GM23338 (cell line): ENCODE results near the gene WNT4. TPM values are rescaled to one million over a fixed set of nuclear protein-coding genes. Genes with fewer than 3 reads are reported as not detected.

Experiments used
- ATAC-seq: fragments of 200-7000 bp; cut with Tn5 transposase; 3 replicates; pipeline ENCODE4 v1.9.1; 2020
- DNase-seq: peaks from one replicate; pipeline ENCODE4 v3.0.0-alpha.2; 2015; ENCODE audit warnings: low spot score
- H2AFZ ChIP-seq: fragments of 200-600 bp; sonication (generic); 2 replicates; pipeline ENCODE4 v1.8.0; 2016; ENCODE audit warnings: antibody characterized with exemption, mild to moderate bottlenecking, moderate library complexity
- H3F3A ChIP-seq: fragments of 200-600 bp; sonication (generic); replicated peaks from 2 replicates; pipeline ENCODE4 v1.8.0; 2017; ENCODE audit warnings: antibody characterized with exemption, mixed run types, low read depth
- H3K27ac ChIP-seq: fragments of 200-600 bp; sonication (generic); 2 replicates; pipeline ENCODE4 v1.6.1; 2016; ENCODE audit warnings: low read depth
- H3K27me3 ChIP-seq: fragments of 200-600 bp; sonication (generic); 2 replicates; pipeline ENCODE4 v1.8.0; 2016; ENCODE audit warnings: mild to moderate bottlenecking, mixed run types, moderate library complexity; ENCODE audit not compliant: insufficient read depth
- H3K36me3 ChIP-seq: fragments of 200-600 bp; sonication (generic); 2 replicates; pipeline ENCODE4 v1.8.0; 2016; ENCODE audit warnings: mild to moderate bottlenecking; ENCODE audit not compliant: insufficient read depth
- H3K4me1 ChIP-seq: fragments of 200-600 bp; sonication (generic); 2 replicates; pipeline ENCODE4 v1.8.0; 2016; ENCODE audit warnings: mild to moderate bottlenecking, moderate library complexity; ENCODE audit not compliant: insufficient read depth
- H3K4me2 ChIP-seq: fragments of 200-600 bp; sonication (generic); 2 replicates; pipeline ENCODE4 v1.7.1; 2017; ENCODE audit warnings: mixed run types
- H3K4me3 ChIP-seq: fragments of 200-600 bp; sonication (generic); 2 replicates; pipeline ENCODE4 v1.6.1; 2016; ENCODE audit warnings: mixed run types
- H3K79me2 ChIP-seq: fragments of 200-600 bp; sonication (generic); replicated peaks from 2 replicates; pipeline ENCODE4 v1.8.0; 2017; ENCODE audit warnings: mild to moderate bottlenecking; ENCODE audit not compliant: insufficient read depth
- H3K9me2 ChIP-seq: fragments of 200-600 bp; sonication (generic); 2 replicates; pipeline ENCODE4 v1.8.0; 2017; ENCODE audit not compliant: insufficient read depth
- H4K20me1 ChIP-seq: fragments of 200-600 bp; sonication (generic); replicated peaks from 2 replicates; pipeline ENCODE4 v1.8.0; 2017; ENCODE audit warnings: mild to moderate bottlenecking; ENCODE audit not compliant: insufficient read depth
- H3K27ac Mint-ChIP-seq: 2 replicates; pipeline ENCODE4 v1.8.0; 2020; ENCODE audit warnings: inconsistent platforms, mild to moderate bottlenecking, moderate library complexity, mixed read lengths
- H3K27me3 Mint-ChIP-seq: 3 replicates; pipeline ENCODE4 v1.8.0; 2022; ENCODE audit warnings: low read depth, mild to moderate bottlenecking, moderate library complexity, mixed read lengths, inconsistent platforms; ENCODE audit not compliant: insufficient read depth, poor library complexity
- H3K36me3 Mint-ChIP-seq: 3 replicates; pipeline ENCODE4 v1.8.0; 2021; ENCODE audit warnings: low read depth, mild to moderate bottlenecking, inconsistent platforms, moderate library complexity, mixed read lengths
- H3K4me1 Mint-ChIP-seq: 3 replicates; pipeline ENCODE4 v1.8.0; 2020; ENCODE audit warnings: mild to moderate bottlenecking, inconsistent platforms, mixed read lengths
- H3K4me3 Mint-ChIP-seq: 3 replicates; pipeline ENCODE4 v1.8.0; 2021; ENCODE audit warnings: moderate library complexity, mild to moderate bottlenecking, inconsistent platforms, mixed read lengths
- H3K9me3 Mint-ChIP-seq: 3 replicates; pipeline ENCODE4 v1.8.0; 2020; ENCODE audit warnings: moderate library complexity, mild to moderate bottlenecking, inconsistent platforms, mixed read lengths
- ETS1 ChIP-seq: IDR thresholded peaks from 2 replicates; pipeline ENCODE4 v1.6.1; 2016; ENCODE audit warnings: antibody characterized with exemption
- EZH2 ChIP-seq: fragments of 200-600 bp; sonication (generic); IDR thresholded peaks from one replicate; pipeline ENCODE4 v1.8.0; 2017; ENCODE audit warnings: antibody characterized with exemption, mild to moderate bottlenecking, low read depth; ENCODE audit not compliant: unreplicated experiment
- EZH2phosphoT487 ChIP-seq: fragments of 200-600 bp; sonication (generic); IDR thresholded peaks from one replicate; pipeline ENCODE4 v1.8.1; 2018; ENCODE audit warnings: antibody characterized with exemption; ENCODE audit not compliant: unreplicated experiment
- NANOG ChIP-seq: IDR thresholded peaks from 2 replicates; pipeline ENCODE4 v1.6.1; 2016; ENCODE audit warnings: antibody characterized with exemption, borderline replicate concordance
- POLR2AphosphoS5 ChIP-seq: IDR thresholded peaks from 2 replicates; pipeline ENCODE4 v1.6.1; 2016; ENCODE audit warnings: antibody characterized with exemption, low read depth
- REST ChIP-seq: IDR thresholded peaks from one replicate; pipeline ENCODE4 v1.6.1; 2018; ENCODE audit warnings: antibody characterized with exemption; ENCODE audit not compliant: unreplicated experiment
- ZNF114 ChIP-seq: fragments of 250-450 bp; sonication (Bioruptor Pico); IDR thresholded peaks from 2 replicates; pipeline ENCODE4 v1.5.0; 2020; ENCODE audit warnings: mild to moderate bottlenecking, moderate library complexity
- ZNF331 ChIP-seq: fragments of 250-450 bp; sonication (Bioruptor Pico); IDR thresholded peaks from 2 replicates; pipeline ENCODE4 v1.5.0; 2020; ENCODE audit warnings: low read depth, mild to moderate bottlenecking, moderate library complexity
- polyA plus RNA-seq: library from polyadenylated mRNA; unstranded; fragments of >200 nt; fragmentation: Nextera tagmentation; extraction: Ambion mirVana; gene quantifications from 2 replicates; pipeline ENCODE4 v1.2.1, GENCODE V29; 2016
- total RNA-seq: library from RNA; depleted of rRNA; stranded (reverse); fragments of >200 nt; shearing (Covaris generic); gene quantifications from 2 replicates; pipeline ENCODE4 v1.2.3, GENCODE V29; 2014
- TF ChIP-seq, protein P1 (sequence below), 2 experiments: fragments of 200-600 bp in 1 of 2; sonication (generic) in 1 of 2; conservative IDR thresholded peaks; 2 replicates each; pipeline versions ENCODE4 v1.5.1 to v1.6.1; 2016 to 2017; ENCODE audit warnings: antibody characterized with exemption in 2 of 2, low read depth in 2 of 2, mild to moderate bottlenecking in 2 of 2, moderate library complexity in 1 of 2
- TF ChIP-seq, protein P2 (sequence below): fragments of 250-450 bp; sonication (Bioruptor Pico); IDR thresholded peaks from 2 replicates; pipeline ENCODE4 v1.5.0; 2020; ENCODE audit warnings: mild to moderate bottlenecking, moderate library complexity

Gene WNT4
- total and polyA plus RNA-seq, 2 experiments from 2014 or later = 0.59 to 0.79 TPM

DNA sequence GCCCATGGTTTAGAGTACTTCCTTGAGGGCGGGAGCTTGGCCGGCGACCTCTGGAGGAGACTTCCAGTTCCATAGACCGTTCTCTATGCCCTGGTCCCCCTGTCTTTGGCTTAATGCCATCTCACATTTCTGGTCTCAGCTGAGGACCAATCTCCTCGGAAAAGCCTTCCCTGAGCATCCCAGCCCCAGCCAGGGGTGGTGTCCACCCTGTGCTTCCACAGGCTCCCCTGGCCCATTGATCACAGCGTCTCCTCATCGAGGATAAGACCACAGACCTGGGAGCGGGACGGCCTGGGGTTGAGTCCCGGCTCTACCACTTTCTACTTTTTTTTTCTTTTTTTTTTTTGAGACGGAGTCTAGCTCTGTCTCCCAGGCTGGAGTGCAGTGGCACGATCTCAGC, 14.5 kb downstream of the WNT4 start:
- Mint-ChIP-seq H3K27ac (no peak overlapping the region), H3K9me3 (no peaks in the 10 kb centered on the region; the same call in 2 of the 3 replicates), H3K36me3 (no peaks in the 10 kb centered on the region), H3K4me1 (peaks cover 4% of the 10 kb centered on the region), H3K4me3 (no peak overlapping the region), H3K27me3 (peaks cover 2% of the 10 kb centered on the region)
- 0 out of 2 replicates have a peak, but pooled peaks cover 3% of the 10 kb centered on the region for H3F3A ChIP-seq
- no peaks in the 10 kb centered on the region; the same call in 1 of the 2 replicates for H4K20me1 ChIP-seq
- DNase-seq (no peak), ATAC-seq (no peak)
- TF ChIP-seq ETS1 = no peak
- no peak for TF ChIP-seq EZH2phosphoT487
- TF ChIP-seq ZNF114 (CRISPR knock-in tag) = no peak
- no peak for TF ChIP-seq REST
- no peak for TF ChIP-seq EZH2
- TF ChIP-seq, protein P1, sequence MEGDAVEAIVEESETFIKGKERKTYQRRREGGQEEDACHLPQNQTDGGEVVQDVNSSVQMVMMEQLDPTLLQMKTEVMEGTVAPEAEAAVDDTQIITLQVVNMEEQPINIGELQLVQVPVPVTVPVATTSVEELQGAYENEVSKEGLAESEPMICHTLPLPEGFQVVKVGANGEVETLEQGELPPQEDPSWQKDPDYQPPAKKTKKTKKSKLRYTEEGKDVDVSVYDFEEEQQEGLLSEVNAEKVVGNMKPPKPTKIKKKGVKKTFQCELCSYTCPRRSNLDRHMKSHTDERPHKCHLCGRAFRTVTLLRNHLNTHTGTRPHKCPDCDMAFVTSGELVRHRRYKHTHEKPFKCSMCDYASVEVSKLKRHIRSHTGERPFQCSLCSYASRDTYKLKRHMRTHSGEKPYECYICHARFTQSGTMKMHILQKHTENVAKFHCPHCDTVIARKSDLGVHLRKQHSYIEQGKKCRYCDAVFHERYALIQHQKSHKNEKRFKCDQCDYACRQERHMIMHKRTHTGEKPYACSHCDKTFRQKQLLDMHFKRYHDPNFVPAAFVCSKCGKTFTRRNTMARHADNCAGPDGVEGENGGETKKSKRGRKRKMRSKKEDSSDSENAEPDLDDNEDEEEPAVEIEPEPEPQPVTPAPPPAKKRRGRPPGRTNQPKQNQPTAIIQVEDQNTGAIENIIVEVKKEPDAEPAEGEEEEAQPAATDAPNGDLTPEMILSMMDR (conservative IDR thresholded peaks at IDR 0.05; ENCODE audit: low read depth in 2 of 2) = no peak
- TF ChIP-seq, protein P2, sequence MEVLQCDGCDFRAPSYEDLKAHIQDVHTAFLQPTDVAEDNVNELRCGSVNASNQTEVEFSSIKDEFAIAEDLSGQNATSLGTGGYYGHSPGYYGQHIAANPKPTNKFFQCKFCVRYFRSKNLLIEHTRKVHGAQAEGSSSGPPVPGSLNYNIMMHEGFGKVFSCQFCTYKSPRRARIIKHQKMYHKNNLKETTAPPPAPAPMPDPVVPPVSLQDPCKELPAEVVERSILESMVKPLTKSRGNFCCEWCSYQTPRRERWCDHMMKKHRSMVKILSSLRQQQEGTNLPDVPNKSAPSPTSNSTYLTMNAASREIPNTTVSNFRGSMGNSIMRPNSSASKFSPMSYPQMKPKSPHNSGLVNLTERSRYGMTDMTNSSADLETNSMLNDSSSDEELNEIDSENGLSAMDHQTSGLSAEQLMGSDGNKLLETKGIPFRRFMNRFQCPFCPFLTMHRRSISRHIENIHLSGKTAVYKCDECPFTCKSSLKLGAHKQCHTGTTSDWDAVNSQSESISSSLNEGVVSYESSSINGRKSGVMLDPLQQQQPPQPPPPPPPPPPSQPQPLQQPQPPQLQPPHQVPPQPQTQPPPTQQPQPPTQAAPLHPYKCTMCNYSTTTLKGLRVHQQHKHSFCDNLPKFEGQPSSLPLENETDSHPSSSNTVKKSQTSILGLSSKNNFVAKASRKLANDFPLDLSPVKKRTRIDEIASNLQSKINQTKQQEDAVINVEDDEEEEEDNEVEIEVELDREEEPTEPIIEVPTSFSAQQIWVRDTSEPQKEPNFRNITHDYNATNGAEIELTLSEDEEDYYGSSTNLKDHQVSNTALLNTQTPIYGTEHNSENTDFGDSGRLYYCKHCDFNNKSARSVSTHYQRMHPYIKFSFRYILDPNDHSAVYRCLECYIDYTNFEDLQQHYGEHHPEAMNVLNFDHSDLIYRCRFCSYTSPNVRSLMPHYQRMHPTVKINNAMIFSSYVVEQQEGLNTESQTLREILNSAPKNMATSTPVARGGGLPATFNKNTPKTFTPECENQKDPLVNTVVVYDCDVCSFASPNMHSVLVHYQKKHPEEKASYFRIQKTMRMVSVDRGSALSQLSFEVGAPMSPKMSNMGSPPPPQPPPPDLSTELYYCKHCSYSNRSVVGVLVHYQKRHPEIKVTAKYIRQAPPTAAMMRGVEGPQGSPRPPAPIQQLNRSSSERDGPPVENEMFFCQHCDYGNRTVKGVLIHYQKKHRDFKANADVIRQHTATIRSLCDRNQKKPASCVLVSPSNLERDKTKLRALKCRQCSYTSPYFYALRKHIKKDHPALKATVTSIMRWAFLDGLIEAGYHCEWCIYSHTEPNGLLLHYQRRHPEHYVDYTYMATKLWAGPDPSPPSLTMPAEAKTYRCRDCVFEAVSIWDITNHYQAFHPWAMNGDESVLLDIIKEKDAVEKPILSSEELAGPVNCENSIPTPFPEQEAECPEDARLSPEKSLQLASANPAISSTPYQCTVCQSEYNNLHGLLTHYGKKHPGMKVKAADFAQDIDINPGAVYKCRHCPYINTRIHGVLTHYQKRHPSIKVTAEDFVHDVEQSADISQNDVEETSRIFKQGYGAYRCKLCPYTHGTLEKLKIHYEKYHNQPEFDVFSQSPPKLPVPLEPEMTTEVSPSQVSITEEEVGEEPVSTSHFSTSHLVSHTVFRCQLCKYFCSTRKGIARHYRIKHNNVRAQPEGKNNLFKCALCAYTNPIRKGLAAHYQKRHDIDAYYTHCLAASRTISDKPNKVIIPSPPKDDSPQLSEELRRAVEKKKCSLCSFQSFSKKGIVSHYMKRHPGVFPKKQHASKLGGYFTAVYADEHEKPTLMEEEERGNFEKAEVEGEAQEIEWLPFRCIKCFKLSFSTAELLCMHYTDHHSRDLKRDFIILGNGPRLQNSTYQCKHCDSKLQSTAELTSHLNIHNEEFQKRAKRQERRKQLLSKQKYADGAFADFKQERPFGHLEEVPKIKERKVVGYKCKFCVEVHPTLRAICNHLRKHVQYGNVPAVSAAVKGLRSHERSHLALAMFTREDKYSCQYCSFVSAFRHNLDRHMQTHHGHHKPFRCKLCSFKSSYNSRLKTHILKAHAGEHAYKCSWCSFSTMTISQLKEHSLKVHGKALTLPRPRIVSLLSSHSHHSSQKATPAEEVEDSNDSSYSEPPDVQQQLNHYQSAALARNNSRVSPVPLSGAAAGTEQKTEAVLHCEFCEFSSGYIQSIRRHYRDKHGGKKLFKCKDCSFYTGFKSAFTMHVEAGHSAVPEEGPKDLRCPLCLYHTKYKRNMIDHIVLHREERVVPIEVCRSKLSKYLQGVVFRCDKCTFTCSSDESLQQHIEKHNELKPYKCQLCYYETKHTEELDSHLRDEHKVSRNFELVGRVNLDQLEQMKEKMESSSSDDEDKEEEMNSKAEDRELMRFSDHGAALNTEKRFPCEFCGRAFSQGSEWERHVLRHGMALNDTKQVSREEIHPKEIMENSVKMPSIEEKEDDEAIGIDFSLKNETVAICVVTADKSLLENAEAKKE (CRISPR knock-in tag) = no peak
- TF ChIP-seq NANOG = no peak
- TF ChIP-seq POLR2AphosphoS5 = no peak
- TF ChIP-seq ZNF331 = no peak
- no peaks in the 10 kb centered on the region for H3K79me2 ChIP-seq
- no peak overlapping the region for H3K27ac ChIP-seq
- H3K9me2 ChIP-seq = no peaks in the 10 kb centered on the region
- H2AFZ ChIP-seq = no peak overlapping the region
- no peaks in the 10 kb centered on the region for H3K27me3 ChIP-seq
- H3K4me2 ChIP-seq = no peak overlapping the region
- H3K4me1 ChIP-seq = no peaks in the 10 kb centered on the region
- H3K36me3 ChIP-seq = no peaks in the 10 kb centered on the region
- no peak overlapping the region for H3K4me3 ChIP-seq
